ENCODE measurements around the gene AMACR.

The AMACR gene

DNA sequence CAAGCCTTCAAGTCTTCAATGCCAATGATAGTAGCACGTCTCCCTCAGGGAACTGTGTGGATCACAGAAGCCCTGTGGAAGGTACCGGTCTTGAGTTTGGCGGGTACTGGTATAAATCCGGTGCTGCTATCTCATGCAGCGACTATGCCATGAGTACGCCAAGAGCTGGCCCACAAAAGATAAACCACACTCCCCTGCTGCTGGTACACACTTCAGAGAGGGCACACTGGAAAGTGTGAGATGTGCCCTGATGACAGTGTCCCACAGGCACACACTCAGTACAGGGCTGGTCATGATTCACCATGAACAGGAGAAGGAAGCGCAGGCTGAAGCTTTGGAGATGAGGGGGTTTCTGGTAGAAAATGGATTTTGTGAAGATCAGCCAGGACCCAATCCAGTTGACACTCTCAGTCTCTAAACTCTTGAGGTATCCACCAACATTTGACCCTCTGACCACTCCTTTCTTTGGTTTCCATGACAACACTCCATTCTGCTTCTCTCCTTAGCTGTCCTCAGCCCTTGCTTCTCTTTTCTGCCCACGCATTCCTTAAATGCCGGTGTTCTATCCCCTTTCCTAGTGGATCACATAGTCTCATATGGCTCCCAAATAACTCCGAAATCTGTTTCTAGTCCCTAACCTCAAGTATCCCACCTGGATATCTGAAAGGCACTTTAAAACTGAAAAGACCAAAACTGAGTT, 5.1 kb downstream of the AMACR start:
- Mint-ChIP-seq H3K4me3 (no peak overlapping the region), H3K36me3 (peaks cover 18% of the 10 kb centered on the region), H3K27ac (no peak overlapping the region), H3K4me1 (peaks cover 9% of the 10 kb centered on the region), H3K27me3 (no peaks in the 10 kb centered on the region), H3K9me3 (no peaks in the 10 kb centered on the region)
- ATAC-seq, result no peak

DNA sequence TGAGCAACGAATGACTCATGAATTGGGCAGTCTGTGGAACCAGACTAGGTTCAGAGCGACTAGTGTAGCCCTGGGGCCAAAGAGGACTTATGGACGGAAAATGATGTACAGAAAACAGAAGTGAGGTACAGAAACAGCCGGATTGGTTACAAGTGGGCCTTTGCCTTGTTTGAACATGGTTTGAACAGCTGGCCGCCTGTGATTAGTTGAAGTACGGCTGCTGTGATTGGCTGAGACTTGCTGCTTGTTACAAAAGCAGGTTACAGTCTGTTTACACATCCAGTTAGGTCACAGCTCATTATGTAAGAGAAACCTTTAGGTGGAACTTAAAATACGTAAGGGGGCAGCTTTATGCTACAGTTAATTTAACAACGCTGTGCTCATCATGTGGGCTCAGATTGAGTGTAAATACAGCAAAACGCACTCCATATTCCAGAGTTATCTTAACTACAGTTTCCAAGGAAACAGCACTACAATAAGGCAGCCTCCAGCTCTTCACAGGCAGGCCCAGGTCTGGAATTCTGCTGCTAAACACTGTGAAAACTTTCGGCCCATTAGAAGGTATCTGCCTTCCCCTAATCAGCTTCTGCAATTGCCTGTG, 6.5 kb downstream of the AMACR start:
- Mint-ChIP-seq H3K4me1 (peaks cover 6% of the 10 kb centered on the region), H3K4me3 (no peak overlapping the region), H3K27me3 (no peaks in the 10 kb centered on the region), H3K36me3 (peaks cover 25% of the 10 kb centered on the region), H3K9me3 (no peaks in the 10 kb centered on the region), H3K27ac (no peak overlapping the region)
- no peak for ATAC-seq

DNA sequence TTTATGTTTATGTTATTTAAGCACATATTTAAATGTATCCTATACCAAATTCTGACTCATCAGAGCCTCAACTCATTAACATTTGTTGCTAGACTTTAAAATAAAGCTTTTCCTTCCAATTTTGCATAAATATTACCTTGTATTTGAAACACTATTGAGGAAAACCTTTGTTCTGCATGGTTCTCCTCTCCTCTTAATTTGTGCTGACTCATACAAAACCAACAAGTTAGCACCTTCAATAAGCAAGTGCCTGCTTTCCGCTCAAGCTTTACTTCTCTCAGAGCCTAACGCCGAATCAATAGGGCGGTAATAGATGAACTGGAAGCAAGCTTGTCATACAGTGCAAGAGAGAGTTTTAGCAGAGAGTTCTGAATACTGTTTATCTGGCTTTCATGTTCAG, 7.9 kb downstream of the AMACR start:
- Mint-ChIP-seq H3K4me1 (peaks cover 6% of the 10 kb centered on the region), H3K9me3 (no peaks in the 10 kb centered on the region), H3K27ac (no peak overlapping the region), H3K4me3 (no peak overlapping the region), H3K27me3 (no peaks in the 10 kb centered on the region), H3K36me3 (peaks cover 37% of the 10 kb centered on the region)
- no peak for ATAC-seq

DNA sequence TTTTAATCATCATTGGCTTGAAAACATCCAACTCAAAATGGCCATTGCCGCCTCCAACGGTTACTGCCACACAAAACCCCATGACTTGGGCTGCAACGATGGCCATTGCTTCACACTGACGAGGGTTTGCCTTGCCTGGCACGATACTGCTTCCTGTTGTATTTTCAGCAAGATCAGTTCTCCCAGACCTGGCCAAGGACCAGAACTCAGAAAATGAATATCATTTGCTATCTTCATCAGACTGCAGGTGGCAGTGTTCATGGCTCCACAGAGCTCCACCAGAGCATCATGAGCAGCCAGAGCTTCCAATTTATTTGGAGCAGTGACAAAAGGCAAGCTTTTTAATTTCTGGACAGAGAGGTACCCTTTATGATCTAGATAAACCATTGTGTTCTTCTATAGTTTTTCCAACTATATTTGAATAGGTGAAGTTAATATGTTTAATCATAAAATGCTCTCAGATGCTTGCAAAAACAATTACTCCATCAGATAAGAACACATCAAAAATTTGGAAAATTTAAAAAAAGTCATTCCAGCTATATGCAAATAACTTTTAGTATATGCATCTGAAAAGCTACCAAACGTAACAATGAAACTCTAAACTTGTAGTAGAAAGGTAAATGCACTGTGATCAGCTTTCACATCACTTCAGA, 10.4 kb downstream of the AMACR start:
- Mint-ChIP-seq H3K27ac (no peak overlapping the region), H3K4me1 (peaks cover 6% of the 10 kb centered on the region), H3K36me3 (peaks cover 33% of the 10 kb centered on the region), H3K9me3 (no peaks in the 10 kb centered on the region), H3K27me3 (no peaks in the 10 kb centered on the region), H3K4me3 (no peak overlapping the region)
- ATAC-seq, result no peak

DNA sequence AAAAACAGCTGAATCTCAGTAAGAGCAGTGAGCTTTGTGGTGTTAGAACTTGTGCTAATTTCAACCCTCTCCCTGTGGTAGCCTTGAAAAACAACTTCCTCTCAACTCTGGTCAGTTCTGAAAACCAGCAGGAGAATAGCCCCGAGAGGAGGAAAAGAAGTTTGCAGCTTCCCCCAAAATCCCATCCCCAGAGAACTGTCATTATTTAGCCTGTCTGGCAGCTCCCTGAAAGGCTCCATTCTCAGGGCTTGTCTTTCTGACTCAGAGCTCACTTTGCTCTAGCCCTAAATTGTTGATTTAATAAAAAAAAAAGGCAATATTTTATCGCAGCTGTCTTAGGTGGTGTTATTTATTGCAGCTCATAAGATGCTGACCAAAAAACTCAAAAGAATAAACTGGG, 12.0 kb downstream of the AMACR start:
- Mint-ChIP-seq H3K4me3 (no peak overlapping the region), H3K27me3 (no peaks in the 10 kb centered on the region), H3K36me3 (peaks cover 31% of the 10 kb centered on the region), H3K4me1 (peaks cover 6% of the 10 kb centered on the region), H3K27ac (no peak overlapping the region), H3K9me3 (no peaks in the 10 kb centered on the region)
- ATAC-seq, result no peak

DNA sequence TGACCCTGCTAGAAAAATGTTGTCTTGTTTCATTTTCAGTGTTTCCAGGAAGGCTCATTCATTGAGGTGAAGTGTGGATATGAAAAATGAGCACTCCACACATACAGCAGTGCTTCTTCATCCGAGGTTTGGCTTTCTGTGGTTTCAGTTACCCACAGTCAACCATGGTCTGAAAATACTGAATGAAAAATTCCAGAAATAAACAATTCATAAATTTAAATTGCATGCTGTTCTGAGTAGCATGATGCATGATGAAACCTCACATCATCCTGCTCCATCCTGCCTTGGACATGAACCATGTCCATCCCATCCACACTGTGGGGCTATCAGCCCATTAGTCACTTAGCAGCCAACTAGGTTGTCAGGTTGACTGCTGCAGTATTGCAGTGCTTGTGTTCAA, 13.0 kb downstream of the AMACR start:
- H3K27ac Mint-ChIP-seq, result no peak overlapping the region
- no peak for ATAC-seq

DNA sequence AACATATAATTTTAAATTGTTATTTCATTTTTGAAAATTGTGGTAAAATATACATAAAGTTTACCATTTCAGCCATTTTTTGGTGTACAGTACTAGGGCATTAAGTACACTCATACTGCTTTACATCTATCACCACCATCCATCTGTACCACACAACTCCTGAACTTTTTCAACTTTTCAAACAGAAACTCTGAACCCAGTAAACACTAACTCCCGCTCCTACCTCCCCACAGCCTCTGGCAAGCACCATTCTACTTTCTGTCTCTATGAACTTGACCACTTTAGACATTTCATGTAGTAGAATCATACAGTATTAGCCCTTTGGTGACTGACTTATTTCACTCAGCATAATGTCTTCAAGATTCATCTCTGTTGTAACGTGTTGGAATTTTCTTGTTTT, 15.0 kb downstream of the AMACR start:
- Mint-ChIP-seq H3K27ac (no peak overlapping the region), H3K4me3 (no peak overlapping the region), H3K27me3 (no peaks in the 10 kb centered on the region), H3K9me3 (no peaks in the 10 kb centered on the region), H3K36me3 (peaks cover 48% of the 10 kb centered on the region), H3K4me1 (peaks cover 6% of the 10 kb centered on the region)
- ATAC-seq, result no peak

More for the DNA sequence above, 13.0 kb downstream of the AMACR start:
- Mint-ChIP-seq H3K9me3 (no peaks in the 10 kb centered on the region), H3K27me3 (no peaks in the 10 kb centered on the region), H3K36me3 (peaks cover 31% of the 10 kb centered on the region), H3K4me3 (no peak overlapping the region), H3K4me1 (peaks cover 6% of the 10 kb centered on the region)

DNA sequence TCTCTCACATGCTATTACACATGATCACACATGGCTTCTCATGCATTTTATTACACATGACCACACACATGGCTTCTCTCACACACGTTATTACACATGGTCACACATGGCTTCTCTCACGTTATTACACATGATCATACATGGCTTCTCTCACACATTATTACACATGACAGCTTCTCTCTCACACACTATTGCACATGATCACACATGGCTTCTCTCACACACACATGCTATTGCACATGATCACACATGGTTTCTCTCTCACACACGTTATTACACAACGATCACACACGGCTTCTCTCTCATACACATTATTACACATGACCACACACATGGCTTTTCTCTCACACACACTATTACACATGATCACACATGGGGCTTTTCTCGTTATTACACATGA, 22.4 kb downstream of the AMACR start:
- Mint-ChIP-seq H3K9me3 (no peaks in the 10 kb centered on the region), H3K27ac (no peak overlapping the region)

DNA sequence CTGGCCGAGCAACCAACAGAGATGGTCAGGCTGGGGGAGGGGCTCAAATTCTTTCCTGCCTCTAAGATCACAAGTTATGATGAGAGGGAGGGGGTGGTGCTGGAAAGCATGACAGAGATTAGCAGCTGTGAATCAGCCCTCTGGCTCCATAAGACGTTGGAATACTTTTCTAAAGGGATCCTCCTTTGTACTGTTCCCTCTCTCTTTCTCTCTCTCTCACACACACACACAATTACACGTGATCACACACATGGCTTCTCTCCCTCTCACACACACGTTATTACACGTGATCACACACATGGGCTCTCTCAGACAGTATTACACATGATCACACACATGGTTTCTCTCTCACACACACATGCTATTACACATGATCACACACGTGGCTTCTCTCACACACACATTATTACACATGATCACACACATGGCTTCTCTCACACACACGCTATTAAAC, 23.2 kb downstream of the AMACR start, which contains the start of gene SLC45A2:
SLC45A2 (minus strand) TSS at position 23 of the 454 bp plus-strand sequence. CDS start 110 bp downstream, outside the sequence.
- Mint-ChIP-seq H3K27ac (no peak within 1 kb of the TSS), H3K27me3 (no peaks in the 10 kb centered on the region), H3K4me1 (no peaks in the 10 kb centered on the region)

More for the DNA sequence above, 22.4 kb downstream of the AMACR start:
- H3K36me3 Mint-ChIP-seq, result peaks cover 18% of the 10 kb centered on the region
- H3K4me1 Mint-ChIP-seq, result no peaks in the 10 kb centered on the region
- no peaks in the 10 kb centered on the region for H3K27me3 Mint-ChIP-seq
- H3K4me3 Mint-ChIP-seq, result no peak overlapping the region
- ATAC-seq, result no peak

DNA sequence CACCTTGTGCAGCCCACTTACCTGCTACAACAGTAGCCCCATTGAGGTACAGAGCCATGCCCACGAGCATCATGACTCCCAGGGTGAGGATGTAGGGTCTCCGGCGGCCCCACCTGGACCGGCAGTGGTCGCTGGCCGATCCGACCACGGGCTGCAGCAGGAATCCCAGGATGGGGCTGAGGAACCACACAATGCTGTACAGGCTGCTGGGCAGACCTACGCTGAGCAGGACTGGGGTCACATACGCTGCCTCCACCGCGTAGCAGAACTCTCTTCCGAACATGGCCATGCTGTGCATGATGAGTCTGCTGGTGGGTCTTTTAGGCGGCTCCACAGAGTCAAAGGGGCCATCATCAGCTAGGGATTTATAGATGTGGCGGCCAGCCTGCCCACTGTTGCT, 23.7 kb downstream of the AMACR start:
- H3K9me3 Mint-ChIP-seq, result no peaks in the 10 kb centered on the region
- no peaks in the 10 kb centered on the region for H3K4me1 Mint-ChIP-seq
- H3K27ac Mint-ChIP-seq, result no peak overlapping the region
- no peak overlapping the region for H3K4me3 Mint-ChIP-seq
- ATAC-seq, result no peak
- H3K27me3 Mint-ChIP-seq, result no peaks in the 10 kb centered on the region
- peaks cover 14% of the 10 kb centered on the region for H3K36me3 Mint-ChIP-seq

More for the DNA sequence above, 23.2 kb downstream of the AMACR start, which contains the start of gene SLC45A2:
- no peak for ATAC-seq
- Mint-ChIP-seq H3K4me3 (no peak within 1 kb of the TSS), H3K36me3 (peaks cover 18% of the 10 kb centered on the region), H3K9me3 (no peaks in the 10 kb centered on the region)

DNA sequence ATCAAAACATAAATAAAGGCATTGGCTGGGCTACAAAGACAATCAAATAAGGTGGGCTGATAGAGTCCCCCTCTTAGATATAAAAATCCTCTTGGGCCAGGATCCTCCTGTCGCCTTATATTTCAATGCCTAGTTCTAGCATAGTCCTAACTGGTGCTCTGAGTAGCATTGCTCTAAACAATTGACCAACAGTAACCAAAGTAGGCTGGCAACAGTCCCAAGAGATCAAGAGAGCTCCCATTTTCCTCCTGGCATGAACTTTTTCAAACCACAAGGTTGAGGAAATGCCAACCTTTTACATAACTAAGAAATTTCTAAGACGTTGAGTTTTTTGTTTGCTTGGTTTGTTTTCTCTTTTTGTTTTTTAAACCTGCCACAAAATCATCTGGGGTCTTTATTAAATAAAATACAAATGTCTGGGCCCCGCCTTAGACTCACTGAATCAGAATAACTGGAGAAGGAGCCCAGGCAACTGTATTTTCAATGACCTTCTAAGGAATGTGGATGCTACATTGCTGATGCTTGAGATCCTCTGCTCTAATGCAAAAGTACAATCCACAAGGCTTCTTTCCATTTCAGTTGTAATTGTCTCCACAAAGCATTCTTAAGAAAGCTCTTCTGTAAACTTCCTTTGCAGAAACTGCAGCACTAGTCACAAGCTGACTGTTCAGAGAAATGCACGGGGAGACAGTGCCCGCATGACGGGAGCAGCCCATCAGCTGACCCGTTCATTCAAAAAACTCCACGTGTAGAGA, 26.3 kb downstream of the AMACR start:
- H3K4me1 Mint-ChIP-seq, result no peaks in the 10 kb centered on the region
- no peaks in the 10 kb centered on the region for H3K9me3 Mint-ChIP-seq
- H3K36me3 Mint-ChIP-seq, result peaks cover 4% of the 10 kb centered on the region
- no peak overlapping the region for H3K4me3 Mint-ChIP-seq
- no peaks in the 10 kb centered on the region for H3K27me3 Mint-ChIP-seq
- ATAC-seq, result no peak
- no peak overlapping the region for H3K27ac Mint-ChIP-seq

DNA sequence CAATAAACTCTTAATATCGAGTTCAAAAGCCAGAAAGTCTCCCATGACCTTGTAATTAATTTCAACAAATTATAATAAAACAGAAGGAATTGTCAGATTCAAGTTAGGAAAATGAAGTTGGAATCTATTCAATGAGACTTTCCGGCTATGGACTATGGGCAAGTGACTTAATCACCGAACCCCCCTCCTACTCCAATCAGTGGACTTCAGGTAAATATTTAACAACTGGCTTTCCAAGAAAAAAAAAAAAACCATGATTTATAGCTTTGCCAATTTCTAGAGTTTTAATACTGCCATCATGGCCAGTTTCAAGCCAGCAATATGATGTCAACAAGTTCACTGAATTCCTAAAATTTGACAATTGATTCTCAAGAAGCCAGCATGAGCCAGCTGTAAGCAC, 27.8 kb downstream of the AMACR start:
- Mint-ChIP-seq H3K27ac (no peak overlapping the region), H3K4me3 (no peak overlapping the region), H3K4me1 (no peaks in the 10 kb centered on the region), H3K27me3 (no peaks in the 10 kb centered on the region), H3K36me3 (peaks cover 4% of the 10 kb centered on the region), H3K9me3 (no peaks in the 10 kb centered on the region)
- no peak for ATAC-seq

DNA sequence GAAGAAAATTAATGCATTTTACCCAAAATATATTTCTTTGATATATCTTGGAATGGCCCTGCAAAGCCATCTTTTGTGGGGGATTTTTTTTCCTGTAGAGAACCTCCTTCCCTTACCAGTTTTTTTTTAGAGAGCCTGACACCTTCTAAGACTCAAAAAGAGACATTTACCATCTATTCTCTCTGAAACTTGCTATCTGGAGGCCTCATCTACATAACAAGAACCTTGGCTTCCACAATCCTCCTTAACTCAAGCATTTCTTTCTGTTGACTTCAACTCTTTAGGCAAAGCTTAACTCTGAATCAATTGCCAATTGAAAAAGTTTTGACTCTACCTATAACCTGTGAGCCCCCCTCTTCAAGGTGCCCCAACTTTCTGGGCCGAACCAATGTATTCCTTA, 29.5 kb downstream of the AMACR start:
- no peak for ATAC-seq
- Mint-ChIP-seq H3K4me3 (no peak overlapping the region), H3K27ac (no peak overlapping the region), H3K36me3 (peaks cover 4% of the 10 kb centered on the region), H3K4me1 (no peaks in the 10 kb centered on the region), H3K27me3 (no peaks in the 10 kb centered on the region), H3K9me3 (no peaks in the 10 kb centered on the region)

DNA sequence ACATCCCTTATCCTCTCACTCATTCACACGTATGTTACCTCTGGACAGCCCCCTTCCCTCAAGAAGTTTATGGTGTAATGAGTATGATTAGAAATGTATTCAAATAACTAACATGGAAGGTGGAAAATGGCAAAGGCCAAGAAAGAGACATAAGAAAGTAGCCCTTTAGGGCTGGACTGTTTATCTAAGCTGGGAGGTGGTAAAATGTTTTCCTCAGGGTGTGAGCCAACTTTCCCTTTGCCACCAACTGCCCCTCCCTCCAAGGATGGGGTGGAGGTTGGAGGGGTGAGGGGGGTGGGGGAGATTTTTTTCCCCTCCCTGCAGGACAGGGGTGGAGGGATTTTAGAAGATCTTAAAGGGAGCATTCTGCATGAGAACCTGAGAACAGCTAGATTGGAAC, 31.5 kb downstream of the AMACR start:
- H3K4me3 Mint-ChIP-seq, result no peak overlapping the region

DNA sequence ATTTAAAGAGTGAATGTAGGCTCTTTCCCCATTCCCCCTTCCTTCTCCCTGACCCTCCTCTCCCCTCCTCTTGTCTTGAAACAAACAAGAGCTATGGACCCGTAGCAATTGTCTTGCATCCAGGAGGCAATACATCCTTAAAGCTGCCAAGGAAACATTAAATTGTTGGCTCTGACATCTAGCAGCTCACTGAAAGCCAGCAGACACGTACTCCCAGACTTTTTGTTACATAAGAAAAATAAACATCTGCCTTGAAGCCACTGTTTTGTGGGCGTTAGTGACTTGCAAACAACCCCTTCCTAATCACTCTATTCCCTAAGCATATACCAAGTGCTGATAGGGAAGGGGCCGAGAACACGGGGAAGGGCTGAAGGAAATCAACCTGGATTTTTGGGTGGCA, 32.0 kb downstream of the AMACR start:
- Mint-ChIP-seq H3K36me3 (peaks cover 4% of the 10 kb centered on the region), H3K9me3 (no peaks in the 10 kb centered on the region), H3K27ac (no peak overlapping the region), H3K27me3 (no peaks in the 10 kb centered on the region), H3K4me1 (no peaks in the 10 kb centered on the region), H3K4me3 (no peak overlapping the region)
- ATAC-seq, result no peak

More for the DNA sequence above, 31.5 kb downstream of the AMACR start:
- no peaks in the 10 kb centered on the region for H3K4me1 Mint-ChIP-seq
- H3K27me3 Mint-ChIP-seq, result no peaks in the 10 kb centered on the region
- no peaks in the 10 kb centered on the region for H3K9me3 Mint-ChIP-seq
- H3K27ac Mint-ChIP-seq, result no peak overlapping the region
- peaks cover 4% of the 10 kb centered on the region for H3K36me3 Mint-ChIP-seq
- no peak for ATAC-seq
